Retina (tissue), 1 donor: ENCODE results near the gene NANOG.
"Not testable (repeated sequence)": the region's sequence is repeated elsewhere in the genome, so short reads cannot be mapped to it uniquely, and the experiment has no call there.

ENCODE experiments used
- DNase-seq: peaks from one replicate; pipeline ENCODE4 v3.0.0-alpha.2; 2016

NANOG gene

DNA sequence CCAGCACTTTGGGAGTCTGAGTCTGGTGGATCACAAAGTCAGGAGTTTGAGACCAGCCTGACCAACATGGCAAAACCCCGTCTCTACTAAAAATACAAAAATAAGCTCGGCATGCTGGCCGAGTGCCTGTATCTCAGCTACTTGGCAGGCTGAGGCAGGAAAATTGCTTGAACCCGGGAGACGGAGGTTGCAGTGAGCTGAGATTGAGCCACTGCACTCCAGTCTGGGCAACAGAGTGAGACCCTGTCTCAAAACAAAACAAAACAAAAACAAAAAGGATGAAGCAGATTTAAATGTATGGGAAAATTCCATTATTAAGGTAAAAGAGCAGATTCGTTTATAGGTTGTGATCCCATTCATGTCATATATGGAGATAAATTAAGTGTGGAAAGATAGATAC lies 17.1 kb downstream of the NANOG start:
- not testable (repeated sequence) for DNase-seq

GRCh38 chr12:7806863-7807487 lies 17.8 kb downstream of the NANOG start:
- DNase-seq = peak; percentile 39

GRCh38 chr12:7825754-7826153 lies 36.6 kb downstream of the NANOG start:
- DNase-seq = not testable (repeated sequence)

DNA sequence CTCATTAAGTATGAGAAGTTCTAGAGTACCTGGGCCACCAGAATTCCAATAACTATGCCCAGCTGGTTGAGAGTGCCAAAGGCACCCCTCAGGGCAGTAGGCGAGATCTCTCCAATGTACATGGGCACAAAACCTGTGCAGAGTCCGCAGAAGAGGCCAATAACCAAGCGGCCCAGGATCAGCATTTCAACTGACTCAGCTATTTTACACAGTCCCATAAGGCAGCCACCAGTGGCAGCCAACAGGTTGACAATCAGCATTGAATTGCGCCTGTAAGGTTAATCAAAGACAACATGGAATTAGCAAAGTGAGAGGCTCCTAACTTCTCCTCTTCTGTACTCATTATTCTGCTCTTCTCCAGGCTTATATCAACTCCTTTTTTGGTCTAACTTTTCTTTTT lies 40.5 kb downstream of the NANOG start:
- not testable (repeated sequence) for DNase-seq

GRCh38 chr12:7832059-7832696 lies 43.0 kb downstream of the NANOG start:
- DNase-seq = no peak

GRCh38 chr12:7833201-7833600 lies 44.0 kb downstream of the NANOG start:
- not testable (repeated sequence) for DNase-seq

- DNase-seq = no peak
These were observed 44.6 kb downstream of the NANOG start for GRCh38 chr12:7833831-7834230.

DNA sequence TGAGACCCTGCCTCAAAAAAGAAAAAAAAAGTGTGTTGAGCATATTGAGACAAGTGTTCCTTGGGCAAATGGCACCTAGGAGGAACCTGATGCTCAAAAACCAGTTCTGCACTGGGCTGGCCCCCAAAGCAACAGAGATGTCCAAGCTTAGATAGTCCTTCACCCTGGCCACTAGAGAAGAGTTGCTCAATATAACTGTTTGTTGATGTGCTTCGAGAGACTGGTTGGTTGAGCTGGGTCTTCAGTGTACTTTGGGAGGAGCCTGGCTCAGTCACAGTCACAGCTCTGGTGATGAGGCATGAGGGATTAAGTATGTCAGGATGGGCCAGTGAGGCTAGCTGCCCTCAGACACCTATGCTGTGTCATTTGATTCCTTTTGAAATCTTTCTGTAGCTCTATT lies 45.5 kb downstream of the NANOG start:
- no peak for DNase-seq

DNA sequence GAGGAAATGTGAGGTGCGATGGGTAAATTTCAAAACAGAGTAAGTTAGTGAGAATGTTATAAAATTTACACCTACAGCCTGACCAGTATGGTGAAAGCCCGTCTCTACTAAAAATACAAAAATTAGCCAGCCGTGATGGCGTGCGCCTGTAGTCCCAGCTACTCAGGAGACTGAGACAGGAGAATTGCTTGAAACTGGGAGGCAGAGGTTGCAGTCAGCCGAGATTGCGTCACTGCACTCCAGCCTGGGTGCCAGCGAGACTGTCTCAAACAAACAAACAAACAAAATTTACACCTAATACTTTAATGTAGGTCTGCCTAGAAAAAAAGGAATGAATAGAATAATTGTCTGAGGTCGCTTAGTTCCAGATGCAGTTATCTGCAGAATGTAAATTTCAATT lies 45.9 kb downstream of the NANOG start:
- no peak for DNase-seq

GRCh38 chr12:7835766-7836165 lies 46.6 kb downstream of the NANOG start:
- no peak for DNase-seq

DNA sequence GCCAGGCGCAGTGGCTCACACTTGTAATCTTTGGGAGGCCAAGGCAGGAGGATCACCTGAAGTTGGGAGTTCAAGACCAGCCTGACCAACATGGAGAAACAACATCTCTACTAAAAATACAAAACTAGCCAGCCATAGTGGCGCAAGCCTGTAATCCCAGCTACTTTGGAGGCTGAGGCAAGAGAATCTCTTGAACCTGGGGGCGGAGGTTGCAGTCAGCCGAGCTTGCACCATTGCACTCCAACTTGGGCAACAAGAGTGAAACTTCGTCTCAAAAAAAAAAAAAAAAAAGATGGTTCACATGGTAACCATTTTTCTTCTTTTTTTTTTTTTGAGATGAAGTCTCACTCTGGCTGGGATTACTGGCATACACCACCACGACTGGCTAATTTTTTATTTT lies 48.2 kb downstream of the NANOG start:
- no peak for DNase-seq

DNA sequence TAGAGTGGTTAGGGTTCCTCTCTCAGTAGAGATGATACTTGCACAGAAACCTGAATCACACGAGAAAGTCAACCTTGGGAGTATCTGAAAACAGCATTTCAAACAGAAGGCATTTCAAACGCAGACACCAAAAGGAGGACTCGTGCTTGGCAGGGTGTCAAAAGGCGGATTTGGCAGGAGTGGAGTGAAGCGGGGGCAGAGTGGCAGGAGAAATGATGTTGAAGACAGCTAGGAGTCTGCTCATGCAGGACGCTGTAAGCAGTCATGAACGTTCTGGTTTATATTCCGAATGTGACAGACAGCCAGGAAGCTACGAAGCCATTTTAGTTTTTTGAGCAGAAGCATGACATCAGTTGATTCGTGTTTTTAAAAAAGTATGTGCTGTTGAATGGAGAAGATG lies 50.0 kb downstream of the NANOG start:
- DNase-seq = not testable (repeated sequence)

GRCh38 chr12:7839848-7840247 lies 50.6 kb downstream of the NANOG start:
- DNase-seq = not testable (repeated sequence)

GRCh38 chr12:7842444-7842843 lies 53.2 kb downstream of the NANOG start:
- DNase-seq = not testable (repeated sequence)

- DNase-seq = not testable (repeated sequence)
These were observed 53.9 kb downstream of the NANOG start for GRCh38 chr12:7843149-7843548.

- not testable (repeated sequence) for DNase-seq
These were observed 54.4 kb downstream of the NANOG start for GRCh38 chr12:7843583-7843982.

DNA sequence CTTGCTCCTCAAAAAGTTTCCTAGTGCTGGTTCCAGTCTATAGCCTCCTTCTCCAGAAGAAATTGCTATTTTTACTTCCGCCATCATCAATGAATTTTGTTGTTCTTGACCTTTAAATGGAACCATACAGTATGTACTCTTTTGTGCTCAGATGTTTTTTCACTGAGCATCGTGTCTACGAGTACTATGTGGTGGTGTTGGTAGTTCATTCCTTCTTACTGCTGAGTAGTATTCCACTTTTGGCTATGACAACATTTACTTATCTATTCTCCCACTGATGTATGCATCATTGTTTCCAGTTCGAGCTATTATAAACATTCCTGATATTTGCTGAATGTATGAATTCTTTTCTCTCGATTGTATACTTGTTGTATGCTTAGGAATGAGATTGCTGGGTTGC lies 54.9 kb downstream of the NANOG start:
- DNase-seq = no peak

GRCh38 chr12:7847226-7848097 lies 58.3 kb downstream of the NANOG start:
- DNase-seq = peak; percentile 23

DNA sequence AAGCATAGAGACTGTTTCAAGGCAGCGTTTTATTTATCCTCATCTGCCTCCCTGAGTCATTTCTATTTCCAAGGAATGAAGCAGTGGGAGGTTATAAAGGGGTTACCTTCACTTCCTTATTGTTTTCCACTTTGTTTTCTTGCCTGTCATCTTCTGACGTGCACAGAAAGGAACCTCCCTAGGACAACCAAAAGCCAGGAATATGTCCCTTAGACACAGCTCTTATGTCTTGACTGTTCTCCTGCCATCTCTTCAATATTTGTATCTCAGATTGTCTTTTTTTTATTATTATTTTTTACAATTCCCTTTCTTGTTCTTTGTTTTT lies 58.9 kb downstream of the NANOG start:
- DNase-seq = not testable (repeated sequence)
